Measurements from ENCODE around the gene SEC24B. TPM values are rescaled to one million over a fixed set of nuclear protein-coding genes. Genes with fewer than 3 reads are reported as not detected.
A peak's percentile ranks its signal among the peaks of the same experiment; 100 is the strongest.

SEC24B gene
- total RNA-seq (10 to 100 TPM; 11.8 to 16.5 (median 12.5) TPM), polyA plus RNA-seq (1 to 10 TPM; 4.9 to 9.1 TPM)

GRCh38 chr4:109433205-109434006, at the start of gene SEC24B:
SEC24B (plus strand) TSS chr4:109433815; CDS start chr4:109433870, 55 bp downstream.
- Histone ChIP-seq H3K4me3 (peak within 1 kb of the TSS; percentile 76 to 86 (median 80)), H3K4me1 (peaks cover 11 to 39% (median 18%) of the 10 kb centered on the region in 3 donors), H3K27ac (peak within 1 kb of the TSS; percentile 79 to 89 (median 84)), H3K36me3 (peaks cover 0 to 7% (median 0%) of the 10 kb centered on the region in 3 donors), H3K27me3 (no peaks in the 10 kb centered on the region), H3K9me3 (no peaks in the 10 kb centered on the region)
- no peak for FAIRE-seq
- ATAC-seq, result peak; percentile 91 to 95 (median 92)
- peak; percentile 87 to 95 (median 90) for DNase-seq
- intact Hi-C loops (cut with DNase I), result no loop called here
- TF ChIP-seq CTCF (IDR thresholded peaks at IDR 0.05), result peak; percentile 84 to 96 (median 94)
- WGBS, 2 donors, result 0% methylated on average over 64 to 87 of the region's 87 CpGs

- Histone ChIP-seq H3K4me3 (no peak overlapping the region), H3K4me1 (no peaks in the 10 kb centered on the region), H3K9me3 (no peaks in the 10 kb centered on the region), H3K27ac (no peak overlapping the region), H3K36me3 (no peaks in the 10 kb centered on the region), H3K27me3 (no peaks in the 10 kb centered on the region)
- FAIRE-seq (no peak), ATAC-seq (peak in 1 of 4 donors; percentile 34), DNase-seq (no peak)
- intact Hi-C loops (cut with DNase I), result no loop called here
- no peak for TF ChIP-seq CTCF (IDR thresholded peaks at IDR 0.05)
- WGBS, 2 donors, result 65 to 66% methylated on average over 6 of the region's 6 CpGs
These were observed 49.8 kb upstream of the SEC24B start for GRCh38 chr4:109383823-109384222.

- Histone ChIP-seq H3K36me3 (no peaks in the 10 kb centered on the region), H3K9me3 (no peaks in the 10 kb centered on the region), H3K27ac (no peak overlapping the region), H3K4me3 (no peak overlapping the region), H3K27me3 (no peaks in the 10 kb centered on the region), H3K4me1 (peaks cover 0 to 6% (median 6%) of the 10 kb centered on the region in 3 donors)
- FAIRE-seq (no peak), ATAC-seq (no peak), DNase-seq (no peak)
- WGBS, 2 donors, result 93 to 99% methylated on average over 5 of the region's 5 CpGs
- intact Hi-C loops (cut with DNase I), result no loop called here
- TF ChIP-seq CTCF (IDR thresholded peaks at IDR 0.05), result no peak
These were observed 48.4 kb upstream of the SEC24B start for GRCh38 chr4:109385260-109385659.

- peak; percentile 80 to 96 (median 92) for ATAC-seq
- intact Hi-C loops (cut with DNase I), result no loop called here
- H3K27me3 ChIP-seq, result no peaks in the 10 kb centered on the region
These were observed 44.1 kb upstream of the SEC24B start for GRCh38 chr4:109389369-109390114.

More at GRCh38 chr4:109389369-109390114, 44.1 kb upstream of the SEC24B start:
- no peak overlapping the region for H3K4me3 ChIP-seq
- peaks cover 0 to 9% (median 6%) of the 10 kb centered on the region in 3 donors for H3K4me1 ChIP-seq
- H3K27ac ChIP-seq, result peak overlapping the region in 2 of 4 donors; percentile 5 to 18
- FAIRE-seq, result no peak
- H3K36me3 ChIP-seq, result no peaks in the 10 kb centered on the region
- H3K9me3 ChIP-seq, result no peaks in the 10 kb centered on the region
- TF ChIP-seq CTCF (IDR thresholded peaks at IDR 0.05), result no peak
- peak in 4 of 6 donors; percentile 29 to 40 (median 36) for DNase-seq
- WGBS, 2 donors, result 23% methylated on average over 7 of the region's 7 CpGs
